ENCODE measurements around the gene ADGRL1.

The ADGRL1 gene

GRCh38 chr19:14138576-14139265, 67.2 kb downstream of the ADGRL1 start:
- peak; percentile 60 for DNase-seq (ENCODE audit: low read depth)

GRCh38 chr19:14136509-14137281, 69.3 kb downstream of the ADGRL1 start, which contains the start of gene ASF1B:
Gene ASF1B, minus strand, starts transcription at chr19:14136589. Its CDS starts 133 bp downstream, at chr19:14136456.
- DNase-seq (ENCODE audit: low read depth), result peak; percentile 100

DNA sequence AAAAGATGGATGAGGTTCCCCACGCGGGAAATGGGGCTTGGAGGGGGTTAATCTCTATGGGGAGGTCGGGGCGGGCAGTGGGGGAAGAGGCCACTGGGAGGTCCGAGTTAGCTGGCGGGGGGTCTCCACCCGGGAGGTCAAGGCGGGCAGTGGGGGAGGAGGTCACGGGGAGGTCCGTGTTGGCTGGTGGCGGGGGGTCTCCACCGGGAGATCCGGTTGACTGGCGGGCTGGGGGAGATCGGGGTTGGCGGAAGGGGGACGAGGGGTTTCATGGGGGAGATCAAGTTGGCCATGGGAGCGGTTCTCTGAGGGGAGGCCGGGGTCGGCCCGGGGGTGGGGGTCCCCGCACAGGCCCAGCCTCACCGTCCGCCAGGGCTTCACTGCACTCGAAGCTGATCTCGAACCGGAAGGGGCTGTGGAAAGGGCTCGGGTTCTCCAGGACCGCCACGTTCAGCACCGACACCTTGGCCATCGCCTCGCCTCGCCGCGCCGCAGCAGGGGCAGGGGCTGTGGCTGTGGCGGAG, 69.9 kb downstream of the ADGRL1 start:
- no peak for DNase-seq (ENCODE audit: low read depth)

- no peak for DNase-seq (ENCODE audit: low read depth)
These were observed 70.6 kb downstream of the ADGRL1 start for GRCh38 chr19:14135355-14135754.

DNA sequence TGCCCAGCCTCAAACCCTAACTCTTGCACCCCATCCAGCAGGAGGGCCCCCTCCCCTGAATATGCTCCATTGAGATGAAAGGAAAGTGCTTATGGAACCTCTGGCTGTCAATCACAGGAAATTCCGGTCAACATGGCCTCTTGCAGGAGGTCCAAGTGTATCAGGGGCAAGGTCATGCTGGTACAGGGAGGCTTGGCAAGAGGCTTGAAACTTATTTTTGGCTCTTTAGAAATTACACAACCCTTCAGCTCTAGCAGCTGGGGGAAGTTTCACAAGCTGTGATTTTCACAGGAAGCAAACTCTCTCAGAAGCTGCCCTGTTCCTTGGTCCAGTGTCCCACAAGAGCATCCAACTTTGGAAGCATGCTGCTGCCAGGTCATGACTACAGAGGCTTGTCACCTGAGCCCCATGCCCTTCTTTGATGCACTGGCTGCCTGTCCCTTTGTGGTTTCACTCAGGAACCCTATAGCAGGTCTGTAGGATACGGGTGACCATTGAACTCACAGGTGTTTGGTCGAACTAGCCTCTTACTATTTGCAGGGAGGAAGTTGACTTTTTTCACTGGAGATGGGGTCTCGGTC, 78.0 kb downstream of the ADGRL1 start:
- peak; percentile 43 for DNase-seq (ENCODE audit: low read depth)

DNA sequence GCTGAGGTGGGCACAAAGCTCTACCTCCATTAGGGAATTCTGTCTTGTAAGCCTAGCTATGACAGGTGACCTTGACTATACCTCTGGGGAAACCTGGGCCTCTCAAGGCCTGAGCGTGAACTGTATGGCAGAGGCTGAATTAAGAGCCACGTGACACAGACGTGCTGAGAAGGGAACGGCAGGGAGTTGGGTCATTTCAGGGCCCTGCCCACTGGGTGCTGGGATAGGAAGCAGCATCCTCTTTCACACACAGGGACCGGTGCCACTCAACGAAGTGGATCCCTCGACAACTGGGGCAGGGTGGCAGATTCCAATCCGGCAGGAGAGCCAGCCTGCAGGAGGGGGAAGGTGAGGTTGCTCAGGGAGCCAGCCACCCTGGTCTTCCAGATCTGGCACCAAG, 78.8 kb downstream of the ADGRL1 start:
- no peak for DNase-seq (ENCODE audit: low read depth)

DNA sequence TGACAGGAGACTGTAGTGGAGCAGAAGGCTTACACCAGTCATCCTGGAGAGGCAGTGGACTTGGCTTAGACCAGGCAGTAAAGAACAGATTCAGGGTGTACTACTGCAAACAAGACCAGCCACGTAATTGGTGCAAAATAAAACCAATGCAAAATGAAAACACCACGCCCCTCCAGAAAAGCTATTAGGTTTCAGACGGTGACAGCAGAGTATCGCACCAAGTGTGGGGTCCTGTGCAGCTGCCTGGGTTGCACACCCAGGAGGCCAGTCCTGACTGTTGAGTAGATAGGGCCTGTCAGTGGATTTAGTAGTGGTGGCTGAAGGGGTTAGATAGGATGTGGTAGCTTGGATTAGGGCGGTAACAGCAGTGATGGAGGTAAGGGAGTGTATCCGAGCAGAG, 83.0 kb downstream of the ADGRL1 start:
- DNase-seq (ENCODE audit: low read depth), result no peak

- no peak for DNase-seq (ENCODE audit: low read depth)
These were observed 85.5 kb downstream of the ADGRL1 start for GRCh38 chr19:14120497-14120780.

DNA sequence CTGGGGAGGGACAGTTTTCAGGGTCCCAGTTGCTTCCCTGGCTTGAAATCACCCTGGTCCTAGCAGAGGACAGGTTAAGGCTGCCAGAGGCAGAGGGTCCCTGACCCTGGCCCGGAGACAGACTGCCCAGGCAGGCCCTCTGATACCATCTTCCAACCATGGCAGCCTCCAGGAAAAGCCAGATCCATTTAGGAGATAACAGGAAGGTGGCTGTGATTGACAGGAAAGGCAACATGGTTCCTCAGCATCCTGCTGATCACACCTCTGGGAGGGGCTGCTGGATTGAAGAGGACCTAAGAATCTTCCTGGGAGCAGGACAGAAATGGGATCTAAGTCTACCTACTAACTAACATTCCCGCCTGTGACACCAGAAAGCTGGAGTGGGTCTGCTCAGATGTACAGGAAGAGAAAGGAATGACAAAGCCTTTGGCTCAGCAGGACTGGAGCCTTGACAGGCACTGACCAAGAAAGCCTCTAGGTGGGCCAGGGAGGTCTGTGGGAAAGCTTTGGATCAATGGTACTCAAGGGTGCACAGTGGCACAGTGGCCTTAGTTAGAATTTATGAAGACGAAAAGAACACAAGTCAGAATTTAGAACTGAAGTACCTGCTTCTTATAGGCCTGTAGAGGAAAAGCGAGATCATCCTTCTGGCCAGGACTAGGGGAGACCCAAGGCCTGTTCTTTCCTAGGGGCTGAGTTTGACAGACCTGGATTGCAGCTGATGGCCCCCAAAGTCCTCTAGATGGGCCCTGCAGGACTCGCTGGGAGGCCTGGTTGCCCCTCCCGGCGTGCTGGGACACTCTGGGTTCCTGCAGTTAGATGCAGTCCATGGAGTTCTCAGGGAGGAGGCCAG, 86.1 kb downstream of the ADGRL1 start:
- no peak for DNase-seq (ENCODE audit: low read depth)

DNA sequence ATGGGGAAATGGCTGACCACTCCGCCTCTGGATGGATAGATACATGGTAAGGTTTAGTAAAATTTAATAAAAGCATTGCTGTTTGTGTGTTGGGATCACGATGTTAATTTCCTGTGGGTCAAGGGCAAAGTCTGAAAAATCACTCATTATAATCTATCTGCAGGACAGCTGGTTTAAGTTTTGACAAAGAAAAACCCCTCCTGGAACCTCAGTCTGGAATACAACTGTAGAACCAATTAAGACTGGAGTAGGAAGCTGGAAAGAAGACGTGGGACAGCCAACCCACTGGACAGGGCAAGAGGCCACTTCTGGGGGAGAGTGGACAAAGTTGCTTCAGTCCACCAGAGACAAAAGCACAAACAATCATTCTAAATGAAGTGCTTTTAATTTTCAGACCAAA, 86.8 kb downstream of the ADGRL1 start:
- DNase-seq (ENCODE audit: low read depth), result no peak

DNA sequence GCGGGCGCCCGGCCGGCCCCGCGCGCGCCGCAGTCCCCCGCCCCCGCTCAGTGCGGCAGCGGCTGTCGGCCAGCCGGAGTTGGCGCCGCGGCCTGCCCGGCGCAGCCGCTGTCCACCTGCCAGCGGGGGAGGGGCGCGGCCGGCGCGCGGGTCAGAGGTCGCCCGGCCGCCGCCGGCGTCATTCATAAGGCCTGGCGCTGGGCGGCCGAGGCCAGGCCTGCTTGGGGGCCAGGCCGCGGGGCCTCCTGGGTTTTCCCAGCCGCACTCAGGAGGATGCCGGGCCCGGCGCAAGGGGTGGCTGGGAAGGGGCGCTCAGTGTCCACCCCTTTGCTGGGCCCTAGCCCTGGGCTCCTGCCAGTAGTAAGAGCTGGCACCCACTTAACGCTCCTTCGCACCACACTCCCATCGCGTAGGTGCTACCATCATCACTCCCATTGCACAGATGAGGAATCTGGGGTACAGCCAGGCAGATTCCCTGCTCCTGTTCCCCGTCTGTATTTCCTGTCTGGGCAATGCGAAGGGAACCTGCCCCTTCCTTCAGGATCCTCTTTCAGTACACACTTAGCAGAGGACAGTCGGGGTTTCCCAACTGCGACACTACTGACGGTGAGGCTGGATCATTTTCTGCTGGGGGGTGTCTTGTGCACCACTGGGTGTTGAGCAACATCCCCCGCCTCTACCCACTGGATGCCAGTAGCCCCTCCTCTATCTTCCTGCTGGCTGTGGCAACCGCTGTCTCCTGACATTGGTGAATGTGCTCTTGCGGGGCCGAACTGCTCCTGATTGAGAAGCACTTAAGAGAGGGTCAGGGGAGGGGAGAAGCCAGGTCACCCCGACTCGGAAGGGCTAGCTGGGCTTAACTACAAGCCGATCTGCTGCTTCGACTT, 87.6 kb downstream of the ADGRL1 start:
- peak; percentile 85 for DNase-seq (ENCODE audit: low read depth)

- peak; percentile 100 for DNase-seq (ENCODE audit: low read depth)
These were observed 88.3 kb downstream of the ADGRL1 start, which contains the start of gene PRKACA for GRCh38 chr19:14117668-14118164. Gene PRKACA, minus strand, starts transcription at chr19:14117762. Its CDS starts 215 bp downstream, at chr19:14117547.

- no peak for DNase-seq (ENCODE audit: low read depth)
These were observed 88.9 kb downstream of the ADGRL1 start for GRCh38 chr19:14116918-14117578.

DNA sequence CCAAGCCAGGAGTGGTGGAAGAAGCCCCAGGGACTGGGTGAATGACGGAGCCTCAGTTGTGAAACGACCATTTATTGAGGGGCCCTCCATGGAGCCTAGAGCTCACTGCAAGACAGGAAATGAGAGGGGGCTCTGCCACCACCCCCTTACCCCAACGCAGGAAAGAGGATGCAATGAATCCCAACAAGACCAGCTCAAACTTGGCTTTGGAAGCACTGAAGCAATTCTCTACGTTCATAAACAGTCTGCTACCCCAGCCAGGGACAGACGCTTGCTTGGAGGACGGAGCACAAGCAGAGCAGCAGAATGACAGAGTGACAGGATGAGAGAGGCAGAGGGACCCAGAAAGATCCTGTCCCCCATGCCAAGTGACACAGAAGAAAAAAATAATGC, 89.4 kb downstream of the ADGRL1 start:
- no peak for DNase-seq (ENCODE audit: low read depth)

DNA sequence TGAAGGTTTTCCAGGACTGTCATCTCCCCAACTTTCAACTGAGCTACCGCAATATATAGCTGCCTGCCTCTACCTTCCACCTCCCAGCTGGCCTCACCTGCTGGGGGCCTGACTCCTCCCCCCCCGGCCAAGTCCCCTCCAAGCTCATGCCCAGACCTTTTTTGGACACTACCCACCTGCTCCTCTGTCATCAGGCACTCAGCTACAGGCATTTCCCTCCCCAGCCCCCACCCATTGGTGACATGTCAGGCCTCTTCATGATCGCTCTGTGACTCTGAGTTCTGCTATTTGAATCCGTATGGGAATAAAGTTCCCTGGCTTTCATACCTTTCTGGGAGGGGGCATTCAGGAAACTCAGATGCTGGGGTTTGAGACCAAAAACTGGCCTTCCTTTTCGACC, 90.2 kb downstream of the ADGRL1 start:
- DNase-seq (ENCODE audit: low read depth), result no peak

- DNase-seq (ENCODE audit: low read depth), result no peak
These were observed 91.1 kb downstream of the ADGRL1 start for GRCh38 chr19:14114854-14115253.

DNA sequence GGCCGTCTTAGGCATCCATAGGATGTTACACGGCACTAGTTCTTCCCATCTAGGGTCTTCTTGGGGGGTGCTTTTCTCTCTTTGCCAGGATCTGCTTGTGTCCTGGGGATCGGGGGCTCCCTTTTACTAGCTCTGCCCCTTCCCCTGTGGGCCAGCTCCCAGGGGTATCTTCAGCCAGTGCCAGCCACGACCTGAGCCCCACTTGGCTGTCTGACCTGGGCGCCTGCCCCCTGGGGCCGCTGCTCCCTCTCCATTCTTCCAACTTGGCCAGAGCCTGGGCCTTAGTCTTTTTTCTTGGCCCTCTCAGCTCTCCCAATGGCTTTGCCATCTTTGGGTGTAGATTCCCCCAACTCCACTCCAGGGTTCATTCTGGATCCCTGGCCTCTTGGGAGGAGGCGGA, 91.5 kb downstream of the ADGRL1 start:
- no peak for DNase-seq (ENCODE audit: low read depth)

DNA sequence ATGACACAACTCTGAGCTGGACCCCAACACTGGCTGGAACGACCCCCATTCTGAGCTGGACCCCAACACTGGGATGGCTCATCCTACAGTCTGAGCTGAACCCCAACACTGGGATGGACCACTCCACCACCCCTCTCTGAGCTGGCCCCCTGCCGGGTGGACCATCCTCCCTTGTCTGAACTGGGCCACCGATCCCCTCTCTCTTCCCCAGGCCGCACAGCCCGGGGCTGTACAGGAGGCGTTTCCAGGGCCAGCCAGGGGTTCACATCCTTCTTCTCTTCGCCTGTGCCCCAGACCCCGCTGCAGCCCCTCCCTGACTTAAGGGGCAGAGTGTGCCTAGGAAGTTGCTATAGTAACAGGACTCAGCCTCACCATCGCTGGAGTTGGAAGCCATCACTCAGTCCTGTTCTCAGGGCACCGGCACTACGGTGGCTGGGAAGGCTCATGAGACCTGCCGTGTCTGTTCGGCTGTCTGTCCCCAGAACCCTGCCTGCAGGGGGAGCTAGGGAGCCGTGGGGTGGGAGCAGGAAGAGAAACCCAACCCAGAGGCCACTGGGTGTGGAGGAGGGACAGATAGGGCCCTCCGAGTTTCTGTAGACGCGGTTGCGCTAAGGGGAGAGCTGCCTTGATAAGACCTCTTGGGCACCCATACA, 92.1 kb downstream of the ADGRL1 start:
- DNase-seq (ENCODE audit: low read depth), result no peak

GRCh38 chr19:14112809-14113385, 93.1 kb downstream of the ADGRL1 start:
- DNase-seq (ENCODE audit: low read depth), result no peak
